Measurements from ENCODE around the gene ANKRD16. TPM values are rescaled to one million over a fixed set of nuclear protein-coding genes. Genes with fewer than 3 reads are reported as not detected.

ANKRD16 gene
- total RNA-seq, 1 donor from 2014 or later, result 4.9 TPM

- no peaks in the 10 kb centered on the region for H3K9me3 Mint-ChIP-seq (ENCODE audit: unreplicated experiment)
- no peaks in the 10 kb centered on the region for H3K79me2 ChIP-seq (ENCODE audit: insufficient read depth, low read length)
- H3K9ac ChIP-seq (ENCODE audit: low read length), result no peak overlapping the region
- FAIRE-seq (no peak), DNase-seq (ENCODE audit: low read depth) (no peak)
- no peak overlapping the region for H3K27ac ChIP-seq (ENCODE audit: low read depth, low read length)
- H3K4me1 Mint-ChIP-seq (ENCODE audit: low read depth, unreplicated experiment), result no peaks in the 10 kb centered on the region
- no peaks in the 10 kb centered on the region for H3K9me3 ChIP-seq (ENCODE audit: insufficient read depth, low read depth, low read length)
- peaks cover 31% of the 10 kb centered on the region for H3K36me3 Mint-ChIP-seq (ENCODE audit: low read depth, unreplicated experiment)
- H3K27me3 Mint-ChIP-seq (ENCODE audit: low read depth, unreplicated experiment), result no peaks in the 10 kb centered on the region
- peaks cover 3% of the 10 kb centered on the region for H4K20me1 ChIP-seq (ENCODE audit: insufficient read depth, low read length)
- no peak overlapping the region for H3K4me3 ChIP-seq (ENCODE audit: insufficient read depth, low read depth, low read length)
- H3K4me3 Mint-ChIP-seq (ENCODE audit: unreplicated experiment), result no peak overlapping the region
- no peak overlapping the region for H3K27ac Mint-ChIP-seq (ENCODE audit: unreplicated experiment)
- H3K4me1 ChIP-seq (ENCODE audit: insufficient read depth, low read length), result peaks cover 3% of the 10 kb centered on the region
- no peaks in the 10 kb centered on the region for H3K27me3 ChIP-seq (ENCODE audit: insufficient read depth, low read length)
- H3K36me3 ChIP-seq (ENCODE audit: insufficient read depth, low read length), result peaks cover 69% of the 10 kb centered on the region
- H2AFZ ChIP-seq (ENCODE audit: low read depth, low read length), result no peak overlapping the region
- no peak overlapping the region for H3K4me2 ChIP-seq (ENCODE audit: low read length)
- TF ChIP-seq, protein P1, sequence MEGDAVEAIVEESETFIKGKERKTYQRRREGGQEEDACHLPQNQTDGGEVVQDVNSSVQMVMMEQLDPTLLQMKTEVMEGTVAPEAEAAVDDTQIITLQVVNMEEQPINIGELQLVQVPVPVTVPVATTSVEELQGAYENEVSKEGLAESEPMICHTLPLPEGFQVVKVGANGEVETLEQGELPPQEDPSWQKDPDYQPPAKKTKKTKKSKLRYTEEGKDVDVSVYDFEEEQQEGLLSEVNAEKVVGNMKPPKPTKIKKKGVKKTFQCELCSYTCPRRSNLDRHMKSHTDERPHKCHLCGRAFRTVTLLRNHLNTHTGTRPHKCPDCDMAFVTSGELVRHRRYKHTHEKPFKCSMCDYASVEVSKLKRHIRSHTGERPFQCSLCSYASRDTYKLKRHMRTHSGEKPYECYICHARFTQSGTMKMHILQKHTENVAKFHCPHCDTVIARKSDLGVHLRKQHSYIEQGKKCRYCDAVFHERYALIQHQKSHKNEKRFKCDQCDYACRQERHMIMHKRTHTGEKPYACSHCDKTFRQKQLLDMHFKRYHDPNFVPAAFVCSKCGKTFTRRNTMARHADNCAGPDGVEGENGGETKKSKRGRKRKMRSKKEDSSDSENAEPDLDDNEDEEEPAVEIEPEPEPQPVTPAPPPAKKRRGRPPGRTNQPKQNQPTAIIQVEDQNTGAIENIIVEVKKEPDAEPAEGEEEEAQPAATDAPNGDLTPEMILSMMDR (IDR thresholded peaks at IDR 0.05; ENCODE audit: insufficient read depth, low read depth, low read length), result no peak
- no peak for TF ChIP-seq EZH2 (IDR thresholded peaks at IDR 0.05; ENCODE audit: insufficient read depth, low read length)
These were observed 32.1 kb upstream of the ANKRD16 start for GRCh38 chr10:5921746-5922145.

DNA sequence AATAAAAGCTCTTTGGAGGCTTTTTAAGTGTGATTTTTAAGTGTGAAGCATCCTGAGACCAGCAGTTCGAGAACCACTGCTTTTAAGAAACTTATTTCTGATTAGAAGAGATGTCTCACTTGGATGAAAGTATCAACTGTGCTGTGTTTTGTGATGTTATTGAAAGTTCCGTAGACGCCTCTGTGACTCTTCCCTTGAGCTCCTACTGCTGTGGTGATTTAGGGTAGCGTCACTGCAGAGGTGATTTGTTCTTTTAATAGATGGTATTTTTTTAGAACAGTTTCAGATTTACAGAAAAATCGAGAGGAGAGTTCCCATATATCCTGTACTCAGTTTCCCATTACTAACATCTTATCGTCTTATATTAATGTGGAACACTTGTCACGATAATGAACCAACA is 29.9 kb upstream of the ANKRD16 start:
- Mint-ChIP-seq H3K27ac (ENCODE audit: unreplicated experiment) (no peak overlapping the region), H3K4me1 (ENCODE audit: low read depth, unreplicated experiment) (no peaks in the 10 kb centered on the region), H3K36me3 (ENCODE audit: low read depth, unreplicated experiment) (peaks cover 33% of the 10 kb centered on the region), H3K9me3 (ENCODE audit: unreplicated experiment) (no peaks in the 10 kb centered on the region), H3K4me3 (ENCODE audit: unreplicated experiment) (no peak overlapping the region), H3K27me3 (ENCODE audit: low read depth, unreplicated experiment) (no peaks in the 10 kb centered on the region)
- H3K4me1 ChIP-seq (ENCODE audit: insufficient read depth, low read length), result no peaks in the 10 kb centered on the region
- no peak for FAIRE-seq
- no peak overlapping the region for H2AFZ ChIP-seq (ENCODE audit: low read depth, low read length)
- no peak overlapping the region for H3K27ac ChIP-seq (ENCODE audit: low read depth, low read length)
- H3K4me3 ChIP-seq (ENCODE audit: insufficient read depth, low read depth, low read length), result no peak overlapping the region
- no peak overlapping the region for H3K4me2 ChIP-seq (ENCODE audit: low read length)
- DNase-seq (ENCODE audit: low read depth), result no peak
- no peaks in the 10 kb centered on the region for H3K9me3 ChIP-seq (ENCODE audit: insufficient read depth, low read depth, low read length)
- peaks cover 3% of the 10 kb centered on the region for H4K20me1 ChIP-seq (ENCODE audit: insufficient read depth, low read length)
- H3K27me3 ChIP-seq (ENCODE audit: insufficient read depth, low read length), result no peaks in the 10 kb centered on the region
- H3K9ac ChIP-seq (ENCODE audit: low read length), result no peak overlapping the region
- peaks cover 73% of the 10 kb centered on the region for H3K36me3 ChIP-seq (ENCODE audit: insufficient read depth, low read length)
- H3K79me2 ChIP-seq (ENCODE audit: insufficient read depth, low read length), result no peaks in the 10 kb centered on the region
- TF ChIP-seq, protein P1 (IDR thresholded peaks at IDR 0.05; ENCODE audit: insufficient read depth, low read depth, low read length), result no peak
- no peak for TF ChIP-seq EZH2 (IDR thresholded peaks at IDR 0.05; ENCODE audit: insufficient read depth, low read length)

DNA sequence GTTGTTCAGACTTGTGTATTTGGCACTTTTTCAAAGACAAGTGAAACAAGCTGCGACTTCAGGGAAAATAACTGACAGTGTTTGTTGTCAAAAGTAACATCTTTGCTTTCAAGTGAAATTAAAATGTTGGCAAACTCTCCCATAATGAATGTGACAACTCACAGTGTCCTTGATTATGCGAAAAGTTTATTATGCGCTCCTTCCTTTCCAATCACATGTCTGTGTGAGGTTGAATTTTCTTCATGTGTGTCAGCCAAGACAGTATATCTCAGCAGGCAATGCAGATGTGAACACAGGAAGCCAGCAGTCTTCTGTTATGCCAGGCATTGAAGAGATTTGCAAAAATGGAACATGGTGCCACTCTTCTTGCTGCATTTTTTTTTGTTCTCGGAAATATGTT is 29.1 kb upstream of the ANKRD16 start:
- H3K4me1 Mint-ChIP-seq (ENCODE audit: low read depth, unreplicated experiment), result no peaks in the 10 kb centered on the region
- H3K36me3 Mint-ChIP-seq (ENCODE audit: low read depth, unreplicated experiment), result peaks cover 34% of the 10 kb centered on the region
- no peaks in the 10 kb centered on the region for H3K4me1 ChIP-seq (ENCODE audit: insufficient read depth, low read length)
- TF ChIP-seq EZH2 (IDR thresholded peaks at IDR 0.05; ENCODE audit: insufficient read depth, low read length), result no peak
- TF ChIP-seq, protein P1 (IDR thresholded peaks at IDR 0.05; ENCODE audit: insufficient read depth, low read depth, low read length), result no peak
- FAIRE-seq, result no peak
- DNase-seq (ENCODE audit: low read depth), result no peak
- no peak overlapping the region for H3K4me3 ChIP-seq (ENCODE audit: insufficient read depth, low read depth, low read length)
- H3K27me3 ChIP-seq (ENCODE audit: insufficient read depth, low read length), result no peaks in the 10 kb centered on the region
- H3K9me3 Mint-ChIP-seq (ENCODE audit: unreplicated experiment), result no peaks in the 10 kb centered on the region
- H3K27ac Mint-ChIP-seq (ENCODE audit: unreplicated experiment), result no peak overlapping the region
- peaks cover 73% of the 10 kb centered on the region for H3K36me3 ChIP-seq (ENCODE audit: insufficient read depth, low read length)
- H3K9me3 ChIP-seq (ENCODE audit: insufficient read depth, low read depth, low read length), result no peaks in the 10 kb centered on the region
- H3K27me3 Mint-ChIP-seq (ENCODE audit: low read depth, unreplicated experiment), result no peaks in the 10 kb centered on the region
- no peak overlapping the region for H3K9ac ChIP-seq (ENCODE audit: low read length)
- no peak overlapping the region for H3K4me2 ChIP-seq (ENCODE audit: low read length)
- peaks cover 3% of the 10 kb centered on the region for H4K20me1 ChIP-seq (ENCODE audit: insufficient read depth, low read length)
- H3K4me3 Mint-ChIP-seq (ENCODE audit: unreplicated experiment), result no peak overlapping the region
- no peak overlapping the region for H2AFZ ChIP-seq (ENCODE audit: low read depth, low read length)
- no peaks in the 10 kb centered on the region for H3K79me2 ChIP-seq (ENCODE audit: insufficient read depth, low read length)
- no peak overlapping the region for H3K27ac ChIP-seq (ENCODE audit: low read depth, low read length)

Measured in astrocyte (in vitro differentiated cells and primary cell).